Fibroblast of lung (primary cell): ENCODE measurements around the gene VPS13D. TPM values are rescaled to one million over a fixed set of nuclear protein-coding genes. Genes with fewer than 3 reads are reported as not detected.

Experiments used
- DNase-seq, 2 donors: peaks; one replicate each; pipeline versions ENCODE4 v3.0.0 to v3.0.0-alpha.2; 2010; ENCODE audit warnings: low read depth in 2 of 2
- H2AFZ ChIP-seq: 2 replicates; pipeline ENCODE4 v1.5.1; 2012; ENCODE audit warnings: low read length, control low read depth, inconsistent platforms
- H3K27ac ChIP-seq: 2 replicates; pipeline ENCODE4 v1.5.1; 2011; ENCODE audit warnings: low read length, control low read depth; ENCODE audit not compliant: insufficient read depth
- H3K27me3 ChIP-seq: 2 replicates; pipeline ENCODE4 v1.5.1; 2011; ENCODE audit warnings: mild to moderate bottlenecking, low read length; ENCODE audit not compliant: control insufficient read depth, insufficient read depth
- H3K36me3 ChIP-seq: 2 replicates; pipeline ENCODE4 v1.5.1; 2011; ENCODE audit warnings: low read length; ENCODE audit not compliant: control insufficient read depth, insufficient read depth
- H3K4me1 ChIP-seq: 2 replicates; pipeline ENCODE4 v1.5.1; 2011; ENCODE audit warnings: low read length; ENCODE audit not compliant: control insufficient read depth, insufficient read depth; ENCODE audit errors: extremely low read depth
- H3K4me2 ChIP-seq: 2 replicates; pipeline ENCODE4 v1.5.1; 2011; ENCODE audit warnings: low read length, control low read depth; ENCODE audit not compliant: insufficient read depth; ENCODE audit errors: extremely low read depth
- H3K4me3 ChIP-seq, 4 experiments: fragments of 200-600 bp in 1 of 4; sonication (generic) in 1 of 4; replicated peaks in 1 of 4; 2 replicates each; pipeline ENCODE4 v1.5.1; 2011 to 2016; ENCODE audit warnings: low read length in 4 of 4, low read depth in 3 of 4, mild to moderate bottlenecking in 3 of 4, control low read depth in 2 of 4, inconsistent platforms in 1 of 4, mixed read lengths in 1 of 4; ENCODE audit not compliant: insufficient read depth in 1 of 4; ENCODE audit errors: control extremely low read depth in 1 of 4
- H3K79me2 ChIP-seq: 2 replicates; pipeline ENCODE4 v1.5.1; 2012; ENCODE audit warnings: mild to moderate bottlenecking, low read length, inconsistent platforms; ENCODE audit not compliant: control insufficient read depth, insufficient read depth
- H3K9ac ChIP-seq: 2 replicates; pipeline ENCODE4 v1.5.1; 2011; ENCODE audit warnings: mild to moderate bottlenecking, low read length, control low read depth; ENCODE audit not compliant: insufficient read depth
- H3K9me3 ChIP-seq: 2 replicates; pipeline ENCODE4 v1.5.1; 2012; ENCODE audit warnings: low read depth, low read length; ENCODE audit not compliant: control insufficient read depth, insufficient read depth
- H4K20me1 ChIP-seq: 2 replicates; pipeline ENCODE4 v1.5.1; 2011; ENCODE audit warnings: low read length; ENCODE audit not compliant: control insufficient read depth, insufficient read depth; ENCODE audit errors: extremely low read depth
- EZH2 ChIP-seq: IDR thresholded peaks from 2 replicates; pipeline ENCODE4 v1.5.1; 2012; ENCODE audit warnings: low read length, control low read depth, mild to moderate bottlenecking; ENCODE audit errors: missing control alignments
- polyA plus RNA-seq, 2 donors: library from polyadenylated mRNA; depleted of rRNA in 1 of 2; stranded (reverse) in 1 of 2; unstranded in 1 of 2; fragments of >200 nt; gene quantifications; 2 replicates each; pipeline ENCODE4 v1.2.1, GENCODE V29; 2011 to 2012; ENCODE audit warnings: missing spikeins in 1 of 2
- total RNA-seq: library from RNA; depleted of rRNA; stranded (reverse); fragments of >200 nt; gene quantifications from 2 replicates; pipeline ENCODE4 v1.2.1, GENCODE V29; 2014
- TF ChIP-seq, protein P1 (sequence below), 2 donors: IDR thresholded peaks in 1 of 2; conservative IDR thresholded peaks in 1 of 2; 1 replicate in 1 of 2; 2 replicates in 1 of 2; pipeline ENCODE4 v1.5.1; 2011 to 2012; ENCODE audit warnings: low read length in 2 of 2, control low read depth in 1 of 2, inconsistent platforms in 1 of 2, low read depth in 1 of 2, mild to moderate bottlenecking in 1 of 2

VPS13D gene
- total and polyA plus RNA-seq, 2 donors (not counting 1 experiment from before 2014, with no cell fraction given): 14.6 to 40.0 TPM

DNA sequence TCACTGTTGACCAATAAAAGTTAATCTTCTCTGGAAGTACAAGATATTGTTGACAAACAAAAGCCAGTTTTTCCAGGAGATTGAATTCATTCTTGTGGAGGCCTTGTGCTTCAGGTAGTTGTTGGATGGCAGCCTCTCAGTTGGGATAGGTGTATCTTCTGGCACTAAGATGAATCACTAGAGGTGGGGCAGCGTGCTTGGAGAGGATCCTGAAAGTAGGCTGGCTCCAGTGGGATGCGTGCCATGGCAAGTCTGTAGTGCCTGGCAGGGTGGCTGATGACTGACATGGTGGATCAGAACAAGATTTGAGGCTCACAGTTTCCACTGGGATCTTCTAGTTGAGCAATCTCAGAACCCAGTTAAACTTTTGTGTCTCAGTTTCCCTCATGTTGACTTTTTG, 2.4 kb downstream of the VPS13D start:
- Histone ChIP-seq H2AFZ (no peak overlapping the region), H3K9ac (no peak overlapping the region), H3K27ac (no peak overlapping the region), H3K36me3 (no peaks in the 10 kb centered on the region), H3K79me2 (peaks cover 18% of the 10 kb centered on the region), H4K20me1 (no peaks in the 10 kb centered on the region), H3K4me3 (no peak overlapping the region), H3K4me1 (no peaks in the 10 kb centered on the region), H3K27me3 (no peaks in the 10 kb centered on the region), H3K9me3 (no peaks in the 10 kb centered on the region), H3K4me2 (no peak overlapping the region)
- DNase-seq: no peak
- TF ChIP-seq, protein P1, sequence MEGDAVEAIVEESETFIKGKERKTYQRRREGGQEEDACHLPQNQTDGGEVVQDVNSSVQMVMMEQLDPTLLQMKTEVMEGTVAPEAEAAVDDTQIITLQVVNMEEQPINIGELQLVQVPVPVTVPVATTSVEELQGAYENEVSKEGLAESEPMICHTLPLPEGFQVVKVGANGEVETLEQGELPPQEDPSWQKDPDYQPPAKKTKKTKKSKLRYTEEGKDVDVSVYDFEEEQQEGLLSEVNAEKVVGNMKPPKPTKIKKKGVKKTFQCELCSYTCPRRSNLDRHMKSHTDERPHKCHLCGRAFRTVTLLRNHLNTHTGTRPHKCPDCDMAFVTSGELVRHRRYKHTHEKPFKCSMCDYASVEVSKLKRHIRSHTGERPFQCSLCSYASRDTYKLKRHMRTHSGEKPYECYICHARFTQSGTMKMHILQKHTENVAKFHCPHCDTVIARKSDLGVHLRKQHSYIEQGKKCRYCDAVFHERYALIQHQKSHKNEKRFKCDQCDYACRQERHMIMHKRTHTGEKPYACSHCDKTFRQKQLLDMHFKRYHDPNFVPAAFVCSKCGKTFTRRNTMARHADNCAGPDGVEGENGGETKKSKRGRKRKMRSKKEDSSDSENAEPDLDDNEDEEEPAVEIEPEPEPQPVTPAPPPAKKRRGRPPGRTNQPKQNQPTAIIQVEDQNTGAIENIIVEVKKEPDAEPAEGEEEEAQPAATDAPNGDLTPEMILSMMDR (conservative IDR thresholded peaks at IDR 0.05 in 1 of 2, IDR thresholded peaks at IDR 0.05 in 1 of 2; ENCODE audit: low read depth in 1 of 2, low read length in 2 of 2): no peak
- no peak for TF ChIP-seq EZH2

DNA sequence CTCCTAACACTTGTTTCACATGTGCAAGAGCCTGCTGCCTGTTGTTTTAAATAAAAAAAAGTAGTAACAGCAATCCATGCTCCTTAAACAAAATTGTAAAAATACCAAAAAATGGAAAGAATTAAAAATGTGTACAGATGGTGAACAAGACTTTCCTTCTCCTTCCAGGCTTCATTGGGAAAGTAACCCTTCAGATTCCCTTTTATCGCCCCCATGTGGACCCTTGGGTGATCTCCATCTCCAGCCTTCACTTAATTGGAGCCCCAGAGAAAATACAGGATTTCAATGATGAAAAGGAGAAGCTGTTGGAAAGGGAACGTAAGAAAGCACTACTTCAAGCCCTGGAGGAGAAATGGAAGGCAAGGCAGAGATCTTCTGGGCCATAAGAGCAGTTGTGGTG, 14.2 kb downstream of the VPS13D start:
- Histone ChIP-seq H2AFZ (no peak overlapping the region), H3K4me3 (no peak overlapping the region), H3K27me3 (no peaks in the 10 kb centered on the region), H3K4me1 (no peaks in the 10 kb centered on the region), H3K9ac (no peak overlapping the region), H3K9me3 (no peaks in the 10 kb centered on the region), H3K36me3 (peaks cover 10% of the 10 kb centered on the region), H4K20me1 (no peaks in the 10 kb centered on the region), H3K79me2 (no peaks in the 10 kb centered on the region), H3K4me2 (no peak overlapping the region), H3K27ac (no peak overlapping the region)
- peak in 1 of 2 donors; percentile 24 for DNase-seq
- TF ChIP-seq EZH2: no peak
- TF ChIP-seq, protein P1 (conservative IDR thresholded peaks at IDR 0.05 in 1 of 2, IDR thresholded peaks at IDR 0.05 in 1 of 2; ENCODE audit: low read depth in 1 of 2, low read length in 2 of 2): peak; percentile 21 to 52

DNA sequence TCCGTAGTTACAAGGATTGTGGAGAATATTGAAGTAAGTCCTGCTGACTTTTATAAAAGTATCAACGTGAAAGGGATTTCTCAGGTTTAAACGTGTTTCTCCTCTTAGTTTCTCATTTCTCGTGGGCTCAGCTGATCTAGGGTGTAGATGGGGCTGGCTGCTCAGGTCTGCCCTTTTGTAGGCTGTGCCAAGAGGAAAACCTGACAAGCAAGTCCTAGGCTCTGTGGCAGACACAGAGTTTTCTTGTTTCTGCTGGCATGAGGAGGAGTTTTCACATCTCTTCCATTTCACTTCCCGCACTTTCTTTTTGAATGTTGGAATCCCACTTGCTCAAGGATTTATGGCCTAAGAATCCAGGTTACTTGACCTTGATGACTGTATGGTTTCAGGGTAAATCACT, 14.8 kb downstream of the VPS13D start:
- peaks cover 10% of the 10 kb centered on the region for H3K36me3 ChIP-seq
- no peak for DNase-seq
- H3K4me2 ChIP-seq: no peak overlapping the region
- H3K4me1 ChIP-seq: no peaks in the 10 kb centered on the region
- H3K79me2 ChIP-seq: no peaks in the 10 kb centered on the region
- H3K27ac ChIP-seq: no peak overlapping the region
- H4K20me1 ChIP-seq: no peaks in the 10 kb centered on the region
- no peaks in the 10 kb centered on the region for H3K27me3 ChIP-seq
- no peak overlapping the region for H3K4me3 ChIP-seq
- no peak overlapping the region for H2AFZ ChIP-seq
- H3K9ac ChIP-seq: no peak overlapping the region
- TF ChIP-seq, protein P1 (conservative IDR thresholded peaks at IDR 0.05 in 1 of 2, IDR thresholded peaks at IDR 0.05 in 1 of 2; ENCODE audit: low read depth in 1 of 2, low read length in 2 of 2): no peak
- no peak for TF ChIP-seq EZH2
- H3K9me3 ChIP-seq: no peaks in the 10 kb centered on the region
